ENCODE data around the gene TIGD1. TPM values are rescaled to one million over a fixed set of nuclear protein-coding genes. Genes with fewer than 3 reads are reported as not detected.

Gene TIGD1
- total and polyA plus RNA-seq, 3 donors from 2014 or later = 6.8 to 9.4 (median 9.2) TPM

GRCh38 chr2:232577841-232578240 is 27.5 kb upstream of the TIGD1 start:
- intact Hi-C loops (cut with DNase I; ENCODE audit: low total_unique reads) = no loop called here
- H3K36me3 ChIP-seq (ENCODE audit: low read depth, missing control alignments) = no peaks in the 10 kb centered on the region
- WGBS, 2 donors = 83 to 93% methylated on average over 2 of the region's 2 CpGs
- H3K27ac ChIP-seq = no peak overlapping the region
- TF ChIP-seq POLR2A (IDR thresholded peaks at IDR 0.05) (no peak), CTCF (IDR thresholded peaks at IDR 0.05) (no peak)
- no peaks in the 10 kb centered on the region for H3K4me1 ChIP-seq
- H3K9me3 ChIP-seq = no peaks in the 10 kb centered on the region
- no peak overlapping the region for H3K4me3 ChIP-seq
- DNase-seq = no peak
- H3K27me3 ChIP-seq = no peaks in the 10 kb centered on the region

- no peak overlapping the region for H3K27ac ChIP-seq
- H3K9me3 ChIP-seq = no peaks in the 10 kb centered on the region
- H3K4me1 ChIP-seq = no peaks in the 10 kb centered on the region
- DNase-seq = no peak
- 58 to 92% methylated on average over 2 of the region's 2 CpGs for WGBS, 2 donors
- H3K27me3 ChIP-seq = no peaks in the 10 kb centered on the region
- intact Hi-C loops (cut with DNase I; ENCODE audit: low total_unique reads) = no loop called here
- no peak overlapping the region for H3K4me3 ChIP-seq
- no peaks in the 10 kb centered on the region for H3K36me3 ChIP-seq (ENCODE audit: low read depth, missing control alignments)
- TF ChIP-seq CTCF (IDR thresholded peaks at IDR 0.05) (no peak), POLR2A (IDR thresholded peaks at IDR 0.05) (no peak)
These were observed 26.6 kb upstream of the TIGD1 start for GRCh38 chr2:232576995-232577394.

- no peaks in the 10 kb centered on the region for H3K36me3 ChIP-seq (ENCODE audit: low read depth, missing control alignments)
- DNase-seq = no peak
- intact Hi-C loops (cut with DNase I; ENCODE audit: low total_unique reads) = no loop called here
These were observed 25.0 kb upstream of the TIGD1 start for GRCh38 chr2:232575404-232575746.

GRCh38 chr2:232574674-232575403 is 24.5 kb upstream of the TIGD1 start:
- H3K27me3 ChIP-seq = no peaks in the 10 kb centered on the region

More at GRCh38 chr2:232575404-232575746, 25.0 kb upstream of the TIGD1 start:
- H3K27ac ChIP-seq = no peak overlapping the region
- H3K4me3 ChIP-seq = no peak overlapping the region
- no peaks in the 10 kb centered on the region for H3K27me3 ChIP-seq
- WGBS, 2 donors = 85 to 89% methylated on average over 1 of the region's 1 CpG
- no peaks in the 10 kb centered on the region for H3K9me3 ChIP-seq
- no peaks in the 10 kb centered on the region for H3K4me1 ChIP-seq
- TF ChIP-seq CTCF (IDR thresholded peaks at IDR 0.05) (no peak), POLR2A (IDR thresholded peaks at IDR 0.05) (no peak)

More at GRCh38 chr2:232574674-232575403, 24.5 kb upstream of the TIGD1 start:
- Histone ChIP-seq H3K27ac (no peak overlapping the region), H3K9me3 (no peaks in the 10 kb centered on the region), H3K4me3 (no peak overlapping the region), H3K4me1 (no peaks in the 10 kb centered on the region), H3K36me3 (ENCODE audit: low read depth, missing control alignments) (no peaks in the 10 kb centered on the region)
- WGBS, 2 donors = 90 to 93% methylated on average over 5 of the region's 5 CpGs
- intact Hi-C loops (cut with DNase I; ENCODE audit: low total_unique reads) = no loop called here
- no peak for DNase-seq
- TF ChIP-seq CTCF (IDR thresholded peaks at IDR 0.05) (no peak), POLR2A (IDR thresholded peaks at IDR 0.05) (no peak)
